Inflammatory macrophage (primary cell): Measurements from ENCODE around the gene OR5A1.

Experiments used
- DNase-seq, 2 donors: peaks; one replicate each; pipeline ENCODE4 v3.0.0-alpha.2; 2020 to 2022

The OR5A1 gene

DNA sequence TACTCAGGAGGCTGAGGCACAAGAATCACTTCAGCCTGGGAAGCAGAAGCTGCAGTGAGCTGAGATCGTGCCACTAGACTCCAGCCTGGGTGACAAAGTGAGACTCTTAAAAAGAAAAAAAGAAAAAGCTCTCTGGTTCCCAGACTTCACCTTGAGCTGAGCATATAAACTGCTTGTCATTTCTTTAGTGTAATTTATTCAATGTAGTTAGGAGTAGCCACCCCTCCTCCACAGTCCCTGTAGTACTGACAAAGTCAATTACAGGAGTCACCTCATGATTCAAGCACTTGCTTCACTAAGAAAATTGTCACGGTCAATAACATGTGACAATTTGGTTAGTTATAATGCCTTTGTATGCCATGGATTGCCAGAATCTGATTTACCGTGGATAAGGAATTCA lies 44.1 kb downstream of the OR5A1 start:
- no peak for DNase-seq
